GM12891 (cell line): Measurements from ENCODE around the gene APC2.

Source experiments
- DNase-seq: peaks from one replicate; pipeline ENCODE4 v3.0.0; 2011; ENCODE audit warnings: low spot score; ENCODE audit not compliant: insufficient read length
- FAIRE-seq: peaks from 2 replicates; lab custom pipeline; 2011; peaks lifted over from hg19 to GRCh38; lab: Jason Lieb, UNC
- PAX5 ChIP-seq: IDR thresholded peaks from 2 replicates; pipeline ENCODE4 v1.6.1; 2011; ENCODE audit warnings: low read length, moderate library complexity, mild to moderate bottlenecking; ENCODE audit not compliant: insufficient read depth, severe bottlenecking
- POLR2A ChIP-seq: IDR thresholded peaks from 2 replicates; pipeline ENCODE4 v1.6.1; 2011; ENCODE audit warnings: low read depth, low read length, control low read depth
- POLR2AphosphoS5 ChIP-seq: IDR thresholded peaks from 2 replicates; pipeline ENCODE4 v1.6.1; 2011; ENCODE audit warnings: low read depth, low read length, control low read depth
- POU2F2 ChIP-seq: IDR thresholded peaks from 2 replicates; pipeline ENCODE4 v1.6.1; 2011; ENCODE audit warnings: low read depth, mild to moderate bottlenecking, control low read depth, low read length, moderate library complexity
- SPI1 ChIP-seq: IDR thresholded peaks from 2 replicates; pipeline ENCODE4 v1.6.1; 2011; ENCODE audit warnings: low read depth, low read length, control low read depth
- TAF1 ChIP-seq: IDR thresholded peaks from 2 replicates; pipeline ENCODE4 v1.6.1; 2011; ENCODE audit warnings: low read depth, low read length, control low read depth

APC2 gene

DNA sequence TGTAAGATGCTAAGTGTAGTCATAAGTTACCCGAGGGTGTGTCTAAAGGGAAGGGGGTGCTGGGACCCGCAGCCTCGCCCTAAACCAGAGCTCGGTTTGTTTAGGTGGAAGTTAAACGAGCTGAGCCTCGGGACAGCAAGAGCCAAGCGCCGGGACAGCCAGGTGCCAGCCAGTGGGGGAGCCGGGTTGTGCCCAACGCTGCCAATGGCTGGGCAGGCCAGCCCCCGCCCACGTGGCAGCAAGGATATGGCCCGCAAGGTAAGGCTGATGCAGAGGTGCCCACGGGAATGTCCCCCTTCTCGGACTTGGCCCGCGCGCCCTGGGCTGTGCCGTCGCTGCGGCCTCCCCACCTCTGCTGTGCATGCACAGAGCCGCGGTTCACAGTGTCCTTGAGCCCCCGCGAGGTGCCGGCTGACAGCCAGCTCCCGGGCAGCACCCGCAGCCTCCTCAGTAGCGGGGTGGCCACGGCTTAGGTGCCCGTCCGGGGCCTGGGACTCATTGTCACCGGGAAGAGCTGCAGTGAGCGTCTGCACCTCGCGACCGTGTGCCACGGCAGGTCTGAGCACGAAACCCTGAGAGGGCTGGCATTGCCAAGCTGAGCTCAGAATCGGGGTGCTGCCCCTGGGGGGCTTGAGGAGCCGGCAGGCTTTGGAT lies 21.1 kb upstream of the APC2 start:
- DNase-seq (no peak), FAIRE-seq (no peak)
- TF ChIP-seq POLR2A: no peak
- no peak for TF ChIP-seq POU2F2
- no peak for TF ChIP-seq POLR2AphosphoS5
- TF ChIP-seq TAF1: no peak
- no peak for TF ChIP-seq PAX5
- no peak for TF ChIP-seq SPI1

DNA sequence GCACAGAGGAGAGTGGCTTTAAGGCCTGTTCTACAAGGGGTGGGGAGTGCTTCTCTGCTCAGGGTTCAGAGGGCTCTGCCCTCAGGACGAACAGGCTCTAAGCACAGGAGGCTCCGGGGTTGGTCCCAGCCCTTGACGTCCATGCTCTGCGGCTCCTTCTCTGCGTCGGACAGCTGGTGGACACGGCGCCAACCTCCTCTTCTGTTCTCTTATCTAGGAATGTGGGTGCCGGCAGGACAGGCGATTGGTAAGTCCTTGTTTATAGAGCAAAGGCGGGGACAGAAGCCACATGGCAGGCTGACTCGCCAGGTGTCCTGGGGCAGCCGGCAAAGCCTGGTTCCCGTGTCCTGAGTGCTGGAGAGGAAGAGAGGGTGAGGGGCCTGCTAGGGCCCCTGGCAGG lies 20.2 kb upstream of the APC2 start:
- FAIRE-seq: no peak
- TF ChIP-seq POLR2AphosphoS5 (0 out of 2 replicates have a peak, but pooled peaks have one; percentile 3), TAF1 (no peak), PAX5 (no peak), POU2F2 (no peak)

DNA sequence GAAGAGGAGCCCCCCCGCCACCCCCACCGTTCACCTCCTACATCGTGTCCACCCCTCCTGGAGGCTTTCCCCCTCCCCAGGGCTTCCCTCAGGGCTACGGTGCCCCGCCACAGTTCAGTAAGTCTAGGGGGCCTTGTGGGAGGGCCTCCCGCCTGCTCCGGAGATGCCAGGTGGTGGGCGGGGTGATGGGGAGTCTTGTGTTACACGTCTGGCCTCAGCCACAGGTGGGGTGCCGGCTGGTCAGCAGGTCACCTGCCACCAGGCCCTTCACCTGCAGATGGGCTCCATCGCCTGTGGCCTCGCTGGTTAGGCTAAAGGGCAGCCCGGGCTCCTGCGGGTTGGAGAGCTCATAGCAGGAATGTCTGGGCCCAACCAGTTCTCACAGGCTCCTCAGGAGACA lies 19.7 kb upstream of the APC2 start:
- DNase-seq: no peak
- no peak for TF ChIP-seq POLR2AphosphoS5
- TF ChIP-seq SPI1: no peak
- TF ChIP-seq TAF1: no peak
- no peak for TF ChIP-seq POLR2A
- no peak for TF ChIP-seq PAX5
- no peak for TF ChIP-seq POU2F2
- no peak for FAIRE-seq

More for the DNA sequence above, 20.2 kb upstream of the APC2 start:
- DNase-seq: no peak

DNA sequence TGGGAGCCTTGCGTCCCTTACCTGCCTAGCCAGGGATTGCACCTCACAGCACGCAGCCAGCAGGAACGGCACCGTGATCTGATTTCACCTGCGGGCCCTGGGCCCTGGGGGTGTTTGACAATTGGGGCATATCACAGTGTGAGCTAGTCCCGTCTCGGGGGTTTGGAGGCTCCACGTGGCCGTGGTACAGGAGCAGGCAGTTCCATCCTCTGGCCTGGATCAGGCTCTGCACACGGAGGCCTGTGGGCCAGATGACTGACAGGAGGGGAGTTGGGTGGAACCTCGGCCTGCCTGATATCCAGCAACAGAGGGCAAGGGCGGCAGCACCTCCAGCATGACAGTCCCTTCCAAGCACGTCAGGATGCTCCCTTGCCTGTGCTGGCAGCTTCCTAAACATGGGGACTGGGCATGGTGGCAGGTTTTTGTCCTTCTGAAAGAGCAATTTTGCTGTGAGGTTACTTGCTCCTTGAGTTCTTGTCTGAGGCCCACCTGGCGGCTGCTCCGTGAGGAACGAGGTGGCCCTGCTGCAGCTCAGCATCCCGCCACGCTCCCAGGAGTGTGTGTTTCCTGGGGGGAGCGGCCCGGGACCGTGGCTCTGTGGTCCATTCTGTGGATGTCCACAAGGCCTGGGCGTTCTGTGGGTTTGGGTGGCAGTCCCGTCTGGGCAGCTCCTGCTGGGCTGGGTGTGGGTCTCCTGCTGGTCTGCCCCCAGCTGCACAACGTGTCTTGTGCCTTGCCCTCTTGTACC lies 18.0 kb upstream of the APC2 start:
- DNase-seq: no peak
- TF ChIP-seq SPI1: no peak
- TF ChIP-seq POLR2AphosphoS5: 0 out of 2 replicates have a peak, but pooled peaks have one; percentile 19
- FAIRE-seq: no peak

DNA sequence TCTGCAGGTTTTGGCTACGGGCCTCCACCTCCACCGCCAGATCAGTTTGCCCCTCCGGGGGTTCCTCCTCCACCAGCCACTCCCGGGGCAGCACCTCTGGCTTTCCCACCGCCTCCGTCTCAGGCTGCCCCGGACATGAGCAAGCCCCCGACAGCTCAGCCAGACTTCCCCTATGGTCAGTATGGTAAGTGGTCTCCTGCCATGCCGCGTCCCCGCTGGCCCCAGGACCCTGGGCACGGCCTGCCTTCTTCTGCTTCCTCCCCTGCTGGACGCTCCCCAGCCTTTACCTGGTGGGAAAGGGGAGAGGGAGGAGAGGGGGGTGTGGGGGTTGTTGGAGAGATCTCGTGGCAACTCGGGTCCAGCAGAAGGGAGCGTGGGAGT lies 17.4 kb upstream of the APC2 start:
- DNase-seq (no peak), FAIRE-seq (no peak)
- TF ChIP-seq POU2F2 (no peak), POLR2A (no peak)

DNA sequence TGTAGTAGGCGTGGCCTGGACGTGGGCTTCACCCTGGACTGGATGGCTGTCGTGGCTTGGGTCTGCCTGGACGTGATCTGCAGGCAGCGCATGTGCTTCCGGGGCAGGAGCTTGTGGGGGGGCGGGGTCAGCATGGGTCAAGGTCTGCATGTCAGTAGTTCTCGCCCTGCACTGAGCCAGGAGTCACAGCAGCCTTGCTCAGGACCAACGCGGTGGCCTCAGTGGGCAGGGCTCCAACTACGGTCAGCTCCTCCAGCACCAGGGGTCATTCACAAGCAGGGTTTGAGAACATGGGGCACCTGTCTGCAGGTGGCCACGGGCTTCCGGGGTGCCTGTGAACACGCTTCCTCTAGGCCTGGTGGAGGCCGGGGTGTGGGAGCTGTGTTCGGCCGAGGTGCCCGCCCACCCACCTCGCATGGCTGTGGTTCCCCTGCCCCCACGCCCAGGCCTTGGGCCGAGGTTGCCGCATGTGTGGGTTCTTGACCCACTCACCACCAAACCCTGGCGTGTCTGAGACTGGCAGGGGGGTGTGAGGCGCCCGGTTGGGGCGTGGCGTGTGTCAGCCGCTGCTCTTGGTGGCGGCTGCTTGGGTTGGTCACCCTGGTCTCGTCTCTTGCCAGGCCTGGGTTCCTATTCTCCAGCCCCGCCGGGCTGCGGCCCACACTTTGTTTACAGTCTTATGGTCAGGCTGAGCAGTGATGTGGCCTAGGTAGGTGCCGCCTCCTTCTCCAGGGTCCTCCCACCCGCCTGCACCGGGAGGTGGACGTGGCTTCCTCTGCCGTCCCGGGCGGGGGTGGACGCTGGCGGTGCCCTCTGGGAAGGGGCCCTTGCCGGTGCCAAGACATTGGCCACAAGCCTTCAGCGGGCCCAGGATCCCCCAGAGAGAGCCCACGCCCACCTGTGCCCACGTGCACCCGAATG lies 16.5 kb upstream of the APC2 start:
- no peak for FAIRE-seq
- no peak for TF ChIP-seq PAX5
- no peak for TF ChIP-seq POLR2AphosphoS5
- no peak for TF ChIP-seq POU2F2
- TF ChIP-seq POLR2A: no peak
- no peak for TF ChIP-seq SPI1
- TF ChIP-seq TAF1: no peak
- no peak for DNase-seq

DNA sequence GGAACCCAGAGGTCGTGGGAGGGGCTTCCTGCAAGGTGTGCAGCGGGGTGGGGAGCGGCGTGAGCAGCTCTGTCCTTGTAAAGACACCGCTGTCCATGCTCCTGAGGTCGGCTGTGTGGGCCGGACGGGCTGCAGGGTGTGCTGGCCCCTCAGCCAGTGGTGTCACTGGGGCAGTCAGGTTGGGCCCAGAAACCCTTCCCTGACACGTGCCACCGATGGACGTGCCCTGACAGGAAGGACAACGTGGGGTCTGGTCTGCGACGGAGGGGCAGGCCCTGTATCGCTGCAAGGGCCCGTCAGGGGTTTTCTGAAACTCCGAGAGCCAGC lies 15.9 kb upstream of the APC2 start:
- no peak for DNase-seq
- TF ChIP-seq PAX5: no peak
- no peak for TF ChIP-seq POU2F2
- TF ChIP-seq SPI1: no peak
- TF ChIP-seq POLR2A: no peak
- no peak for TF ChIP-seq TAF1
- no peak for TF ChIP-seq POLR2AphosphoS5
- FAIRE-seq: no peak

DNA sequence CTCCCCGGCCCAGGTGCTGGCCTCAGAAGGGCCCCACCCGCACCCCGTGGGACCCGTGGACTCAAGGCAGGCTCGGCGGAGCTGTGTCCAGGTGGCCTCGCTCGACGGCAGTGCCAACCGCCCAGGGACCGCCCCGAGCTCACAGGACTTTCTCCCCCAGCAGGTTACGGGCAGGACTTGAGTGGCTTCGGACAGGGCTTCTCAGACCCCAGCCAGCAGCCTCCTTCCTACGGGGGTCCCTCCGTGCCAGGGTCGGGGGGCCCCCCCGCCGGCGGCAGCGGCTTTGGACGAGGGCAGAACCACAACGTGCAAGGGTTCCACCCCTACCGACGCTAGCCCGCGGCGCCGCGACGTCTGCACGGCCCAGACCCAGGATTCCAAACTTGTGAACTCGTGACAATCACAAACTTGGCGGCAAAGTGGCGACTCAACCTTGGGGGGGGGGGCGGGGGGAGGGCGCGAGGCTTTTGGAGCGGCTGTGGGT lies 15.3 kb upstream of the APC2 start:
- DNase-seq: no peak
- TF ChIP-seq PAX5 (no peak), SPI1 (no peak), POLR2A (no peak), TAF1 (no peak), POLR2AphosphoS5 (no peak)
- FAIRE-seq: no peak

DNA sequence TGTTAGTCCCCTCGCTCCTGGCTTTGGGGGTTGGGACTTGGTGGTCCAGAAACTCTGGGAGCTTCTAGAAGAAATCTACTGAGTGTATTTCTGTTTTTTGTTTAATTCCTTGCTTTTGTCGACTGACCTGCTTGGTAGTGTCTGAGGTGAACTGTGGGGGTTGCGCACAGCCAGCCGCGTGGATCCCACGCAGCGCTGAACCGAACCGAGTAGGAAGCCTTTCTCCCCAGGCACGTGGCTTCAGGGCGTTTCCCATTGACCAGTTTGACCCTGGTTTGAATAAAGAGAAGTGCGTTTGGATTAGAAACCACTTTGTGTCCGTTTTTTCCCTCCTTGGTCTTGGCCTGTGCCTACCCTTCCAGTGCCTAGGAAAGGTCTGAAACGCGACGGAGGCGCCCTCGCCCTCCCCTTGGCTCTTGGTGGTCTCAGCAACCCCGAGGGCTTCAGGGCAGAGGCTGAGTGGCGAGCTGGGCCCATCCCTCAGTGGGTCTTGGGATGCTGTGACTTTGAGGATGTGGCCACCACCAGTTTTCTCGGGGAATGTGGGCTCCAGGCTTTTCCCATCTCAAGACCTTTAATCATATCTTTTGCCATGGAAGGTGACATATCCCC lies 14.4 kb upstream of the APC2 start:
- FAIRE-seq (no peak), DNase-seq (no peak)
- TF ChIP-seq POU2F2 (no peak), SPI1 (no peak), TAF1 (no peak), POLR2A (no peak), PAX5 (no peak), POLR2AphosphoS5 (no peak)

DNA sequence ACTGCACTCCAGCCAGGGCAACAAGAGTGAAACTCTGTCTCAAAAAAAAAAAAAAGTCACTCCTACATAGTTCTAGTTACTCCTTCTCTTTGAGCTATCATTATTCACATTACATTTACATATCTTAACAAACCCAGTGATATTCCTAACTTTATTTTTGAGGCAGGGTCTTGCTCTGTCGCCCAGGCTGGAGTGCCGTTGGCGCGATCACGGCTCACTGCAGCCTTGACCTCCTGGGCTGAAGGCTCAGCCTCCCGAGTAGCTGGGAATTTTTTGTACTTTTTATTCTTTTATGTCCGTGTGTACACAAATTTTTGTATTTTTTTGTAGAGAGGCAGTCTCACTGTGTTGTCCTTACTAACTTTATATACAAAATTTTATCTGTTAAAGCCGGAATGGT lies 12.3 kb upstream of the APC2 start:
- DNase-seq (no peak), FAIRE-seq (no peak)
- TF ChIP-seq POLR2A: no peak
- TF ChIP-seq PAX5: no peak
- no peak for TF ChIP-seq SPI1
- no peak for TF ChIP-seq POLR2AphosphoS5
- TF ChIP-seq TAF1: no peak
- no peak for TF ChIP-seq POU2F2
